AG09319 (cell line): ENCODE data around the gene DYNC1LI2.
A peak's percentile ranks its signal among the peaks of the same experiment; 100 is the strongest.

Experiments used
- DNase-seq: peaks from one replicate; pipeline ENCODE4 v3.0.0-alpha.2; 2010; ENCODE audit warnings: low read depth; ENCODE audit errors: extremely low read depth
- CTCF ChIP-seq: IDR thresholded peaks from 2 replicates; pipeline ENCODE4 v1.5.1; 2011; ENCODE audit warnings: low read depth, mild to moderate bottlenecking, inconsistent platforms, low read length, moderate library complexity

The DYNC1LI2 gene

GRCh38 chr16:66698046-66698445 is 53.4 kb downstream of the DYNC1LI2 start:
- no peak for DNase-seq
- no peak for TF ChIP-seq CTCF

- peak; percentile 66 for DNase-seq
Observed at GRCh38 chr16:66696669-66697630, 54.5 kb downstream of the DYNC1LI2 start, which contains the start of gene CMTM4. CMTM4 (minus strand) TSS chr16:66696743; CDS start chr16:66696525, 218 bp downstream.

GRCh38 chr16:66695935-66696668 is 55.3 kb downstream of the DYNC1LI2 start:
- TF ChIP-seq CTCF = no peak
- DNase-seq = no peak

More at GRCh38 chr16:66696669-66697630, 54.5 kb downstream of the DYNC1LI2 start, which contains the start of gene CMTM4:
- TF ChIP-seq CTCF = no peak; the same call in 1 of the 2 replicates

GRCh38 chr16:66695471-66695934 is 55.9 kb downstream of the DYNC1LI2 start:
- no peak for DNase-seq
- no peak for TF ChIP-seq CTCF

GRCh38 chr16:66693149-66693548 is 58.3 kb downstream of the DYNC1LI2 start:
- no peak for TF ChIP-seq CTCF
- DNase-seq = no peak

- DNase-seq = no peak
- no peak for TF ChIP-seq CTCF
Observed at GRCh38 chr16:66692341-66692740, 59.1 kb downstream of the DYNC1LI2 start.

GRCh38 chr16:66691234-66691633 is 60.2 kb downstream of the DYNC1LI2 start:
- DNase-seq = no peak
- TF ChIP-seq CTCF = no peak
